ENCODE measurements around the gene NYAP2.
A peak's percentile ranks its signal among the peaks of the same experiment; 100 is the strongest.

NYAP2 gene

DNA sequence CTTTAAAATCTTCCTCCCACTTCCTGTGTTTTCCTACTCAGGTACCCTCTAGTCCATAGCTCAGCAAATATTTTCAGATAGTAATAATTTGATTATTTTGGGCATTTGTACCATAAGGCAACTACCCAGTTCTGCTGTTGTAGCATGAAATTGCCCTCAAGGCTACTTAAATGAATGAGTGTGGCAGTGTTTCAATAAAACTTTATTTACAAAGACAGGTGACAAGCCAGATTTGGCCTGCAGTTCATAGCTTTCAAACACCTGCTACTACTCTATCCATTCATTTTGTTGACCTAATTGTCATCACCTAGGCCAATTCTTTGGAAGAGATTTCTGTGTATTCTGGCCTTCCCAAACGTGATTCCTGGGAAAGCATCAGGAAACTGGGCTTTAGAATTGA, 28.9 kb downstream of the NYAP2 start:
- DNase-seq (ENCODE audit: low read depth, low spot score) = no peak

DNA sequence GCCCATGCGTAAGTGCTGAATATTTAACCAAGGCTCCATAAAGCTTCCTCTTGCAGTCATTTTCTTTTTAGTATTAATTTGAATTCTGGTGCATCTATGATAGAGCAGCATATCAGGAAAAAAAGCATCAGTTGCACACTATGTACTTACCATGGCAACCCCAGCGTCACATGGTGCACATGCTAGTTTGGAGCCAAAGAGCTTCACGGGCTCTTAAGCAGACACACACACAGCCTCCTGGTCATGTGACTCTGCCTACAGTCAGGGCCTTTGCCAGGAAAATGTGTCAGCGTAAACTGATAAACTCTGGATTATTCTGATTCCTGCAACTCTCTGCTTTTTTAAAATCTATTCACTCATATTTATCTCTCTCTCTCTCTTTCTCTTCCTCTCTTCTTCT, 30.2 kb downstream of the NYAP2 start:
- DNase-seq (ENCODE audit: low read depth, low spot score) = no peak

DNA sequence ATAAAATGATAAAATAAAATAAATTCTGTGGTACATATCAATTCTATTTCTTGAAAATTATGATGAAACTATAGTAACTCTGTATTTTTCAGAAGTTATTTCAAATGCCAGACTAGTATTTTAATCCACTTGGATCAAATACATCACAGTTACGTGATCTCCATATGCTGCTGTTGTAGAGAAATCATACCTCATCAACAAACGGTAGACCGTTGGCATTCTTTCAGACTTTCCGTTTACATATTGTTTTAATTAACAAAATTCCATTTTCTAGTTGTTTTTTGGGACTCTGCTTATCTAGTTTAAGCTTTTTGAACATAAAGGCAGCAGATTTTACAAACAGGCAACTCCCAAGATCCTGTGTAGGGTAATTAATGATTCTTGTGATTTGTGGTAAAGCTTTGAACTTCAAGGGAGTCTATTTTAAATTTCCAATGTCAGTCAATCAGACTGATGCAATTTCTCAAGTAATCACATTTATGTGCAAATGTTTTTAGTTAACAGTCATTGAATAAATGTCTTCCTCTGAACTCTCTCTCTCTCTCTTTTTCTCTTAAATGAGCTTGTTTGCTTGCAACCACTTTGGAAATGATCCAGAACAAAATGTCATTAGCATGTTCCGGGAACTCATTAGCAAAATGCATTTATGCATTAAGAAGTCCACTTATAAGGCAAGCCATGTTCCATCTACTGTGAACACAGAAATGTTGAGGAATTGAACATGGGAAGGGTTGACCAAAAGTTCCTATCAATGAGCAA, 31.8 kb downstream of the NYAP2 start:
- no peak for DNase-seq (ENCODE audit: low read depth, low spot score)

DNA sequence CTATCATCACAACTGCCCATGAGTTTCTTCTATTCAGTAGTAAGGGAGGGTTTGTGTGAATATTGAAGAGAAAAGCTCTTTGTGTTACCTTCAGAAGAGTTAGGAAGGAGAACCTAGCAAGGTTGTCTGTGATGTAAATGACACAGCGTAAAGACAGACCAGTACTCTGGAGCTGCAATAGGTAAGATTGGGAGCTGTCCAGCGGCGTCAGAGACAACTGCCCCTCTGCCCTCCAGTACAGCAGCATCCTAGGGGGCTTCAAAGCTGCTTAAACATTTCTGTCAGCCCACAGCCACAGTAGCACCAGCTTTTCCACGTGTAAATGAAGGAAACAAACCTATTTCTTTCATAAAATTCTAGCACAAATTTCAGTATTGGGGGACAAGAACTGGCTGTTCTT, 34.5 kb downstream of the NYAP2 start:
- DNase-seq (ENCODE audit: low read depth, low spot score) = no peak

DNA sequence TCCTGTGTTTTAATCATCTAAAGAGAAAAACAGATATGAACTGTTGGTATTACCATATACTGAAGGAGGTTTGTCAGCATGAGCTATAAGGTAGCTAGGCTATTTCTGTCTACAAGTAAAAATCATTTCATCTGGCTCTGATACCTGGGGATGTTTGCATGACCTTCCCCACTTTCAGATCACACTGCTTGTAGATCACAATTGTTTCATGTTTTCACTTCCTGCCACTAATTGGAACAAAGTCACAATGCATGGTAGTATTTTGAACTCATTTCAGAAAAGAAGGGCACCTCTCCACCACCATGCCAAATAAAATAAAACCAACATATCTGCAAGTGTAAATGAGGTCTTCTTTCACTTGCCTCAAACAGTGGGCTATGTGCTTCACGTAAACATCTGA, 37.8 kb downstream of the NYAP2 start:
- no peak for DNase-seq (ENCODE audit: low read depth, low spot score)

DNA sequence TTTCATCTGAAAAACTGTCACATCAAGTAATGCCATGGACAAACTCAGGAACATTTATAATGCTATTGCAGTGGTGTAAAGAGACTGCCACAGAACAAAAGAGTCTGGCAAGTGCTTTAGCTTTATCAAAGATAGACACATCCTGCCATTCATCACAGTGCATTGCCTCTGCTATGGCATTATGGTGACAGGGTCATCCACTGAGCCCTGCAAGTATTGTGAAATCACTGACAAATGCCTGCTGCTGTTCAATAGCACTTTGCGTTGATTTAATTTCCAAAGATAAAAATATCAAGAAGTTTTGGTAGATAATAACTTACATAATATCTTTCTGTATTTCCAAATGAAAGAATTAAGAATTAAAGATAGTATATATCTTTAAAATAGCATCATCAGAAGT, 38.7 kb downstream of the NYAP2 start:
- DNase-seq (ENCODE audit: low read depth, low spot score) = no peak

DNA sequence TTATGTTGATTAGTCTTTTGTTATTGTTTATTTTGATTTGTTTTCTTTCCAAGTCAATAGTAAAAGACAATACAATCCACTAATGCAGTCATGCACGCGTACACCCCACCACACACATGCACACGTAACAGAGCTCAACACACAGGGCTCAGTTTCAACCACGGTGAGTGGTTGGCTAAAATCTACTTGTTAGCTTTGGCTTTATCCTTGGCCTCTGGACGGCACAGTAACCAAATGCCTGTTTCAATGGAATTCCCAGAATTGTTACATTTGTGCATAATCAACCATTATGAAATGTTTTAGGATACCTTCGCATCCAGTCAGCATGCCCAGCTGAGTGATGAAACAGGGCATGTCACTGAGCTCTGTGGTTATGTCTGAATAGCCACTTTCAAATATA, 53.2 kb downstream of the NYAP2 start:
- DNase-seq (ENCODE audit: low read depth, low spot score) = no peak

DNA sequence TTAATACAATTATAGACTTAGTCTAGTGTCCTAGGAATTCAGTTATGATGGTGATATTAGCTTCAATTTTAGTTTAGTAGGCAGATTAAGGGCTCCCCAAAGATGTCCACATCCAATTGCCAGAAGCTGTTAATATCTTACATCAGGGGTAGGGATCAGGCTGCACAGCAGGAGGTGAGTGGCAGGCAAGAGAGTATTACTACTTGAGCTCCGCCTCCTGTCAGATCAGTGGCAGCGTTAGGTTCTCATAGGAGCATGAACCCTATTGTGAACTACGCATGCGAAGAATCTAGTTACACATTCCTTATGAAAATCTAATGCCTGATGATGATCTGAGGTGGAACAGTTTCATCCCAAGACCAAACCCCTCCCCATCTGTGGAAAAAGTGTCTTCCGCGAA, 54.9 kb downstream of the NYAP2 start:
- DNase-seq (ENCODE audit: low read depth, low spot score) = no peak

DNA sequence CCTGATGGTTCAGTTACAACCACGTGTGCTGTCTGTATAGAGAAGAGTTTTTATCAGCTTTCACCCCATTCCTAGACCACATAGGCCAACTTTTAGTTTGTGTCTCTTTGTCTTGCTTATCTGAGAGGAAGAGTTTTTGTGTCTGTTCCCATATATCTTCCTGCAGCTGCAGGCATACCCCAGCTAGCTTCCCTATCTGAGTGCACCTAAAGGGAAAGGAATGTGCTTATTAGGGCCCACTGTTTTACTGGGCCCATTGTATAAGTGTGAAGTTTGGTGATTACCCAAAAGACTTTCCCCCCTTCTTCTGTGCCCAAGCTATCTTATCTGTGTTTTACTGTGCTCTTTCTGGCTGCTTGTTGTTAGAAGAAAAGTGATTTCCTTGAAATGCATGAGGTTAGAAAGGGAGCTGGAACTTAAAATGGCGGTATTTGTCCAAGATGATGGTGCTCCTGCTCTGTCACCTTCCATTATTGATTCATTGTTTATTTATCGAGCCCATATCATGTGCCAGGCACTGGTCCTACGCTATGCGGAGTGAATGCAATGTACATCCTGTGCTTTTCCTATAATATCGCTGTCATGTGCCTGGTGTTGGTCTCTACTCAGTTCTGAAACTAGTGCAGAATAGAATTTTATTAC, 57.2 kb downstream of the NYAP2 start:
- DNase-seq (ENCODE audit: low read depth, low spot score) = no peak

DNA sequence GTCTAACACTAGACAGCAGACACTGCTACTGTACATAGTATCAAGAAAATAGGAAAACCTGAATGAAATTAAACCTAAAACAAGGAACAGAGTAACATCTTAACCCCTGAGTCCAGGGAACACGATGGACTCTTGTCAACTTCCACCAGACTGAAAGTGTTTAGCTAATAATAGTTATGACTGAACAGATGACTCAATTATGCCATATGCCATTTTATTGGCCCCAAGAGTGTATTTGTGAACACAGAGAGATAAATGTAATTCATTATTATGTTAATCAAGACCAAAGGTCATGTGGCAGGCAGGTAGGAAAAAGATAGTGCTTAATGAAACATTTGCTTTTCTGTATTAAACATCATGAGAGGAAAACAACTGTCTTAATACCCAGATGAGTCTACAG, 58.0 kb downstream of the NYAP2 start:
- DNase-seq (ENCODE audit: low read depth, low spot score) = no peak

DNA sequence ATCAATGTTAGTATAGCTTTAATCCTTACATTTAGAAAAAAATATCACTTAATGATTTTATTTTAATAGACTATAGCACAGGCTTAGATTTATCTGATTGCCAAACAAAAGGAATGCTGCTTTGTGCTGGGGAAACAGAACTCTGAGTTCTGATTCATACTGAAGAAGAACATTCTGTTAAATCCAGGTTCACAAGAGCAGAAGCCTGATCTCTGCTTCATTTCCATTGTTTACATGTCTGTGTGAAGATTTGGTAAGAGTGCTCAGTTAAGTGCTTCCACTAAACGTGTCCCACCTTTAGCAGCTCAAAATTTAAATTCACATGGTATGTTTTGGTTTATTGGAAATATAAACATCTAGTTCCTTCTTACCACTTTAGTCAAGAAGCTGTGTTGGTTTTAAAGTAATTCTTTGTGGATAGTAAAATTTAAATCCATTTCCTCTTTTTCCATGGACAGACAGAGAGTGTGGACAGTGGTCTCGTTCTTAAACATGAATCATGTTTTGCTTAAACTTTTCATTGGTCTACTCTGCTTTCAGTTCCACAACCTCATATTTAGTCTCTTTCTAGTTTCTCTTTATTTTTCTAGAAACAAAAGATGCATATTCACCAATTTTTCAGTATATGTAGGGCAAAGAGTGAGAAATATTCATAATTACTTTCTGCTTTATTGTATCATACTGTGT, 59.1 kb downstream of the NYAP2 start:
- DNase-seq (ENCODE audit: low read depth, low spot score) = no peak

DNA sequence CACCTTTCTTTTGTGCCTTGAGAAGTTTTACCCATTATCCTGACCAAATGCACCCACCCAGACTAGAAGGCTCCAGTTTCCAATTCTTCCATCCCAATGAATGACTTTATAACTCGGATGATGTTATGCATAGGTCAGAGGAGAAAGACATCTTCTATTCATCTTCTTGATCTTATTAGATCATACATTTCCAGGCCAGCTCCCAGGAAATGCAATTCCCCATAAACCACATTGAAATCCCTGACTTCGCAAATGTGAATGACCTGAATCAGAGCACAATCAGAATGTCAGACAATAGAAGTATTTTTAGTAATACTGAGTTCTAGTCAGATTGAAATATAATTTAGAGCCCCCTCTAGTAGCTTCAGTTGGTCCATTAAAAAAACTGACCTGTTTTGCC, 62.9 kb downstream of the NYAP2 start:
- no peak for DNase-seq (ENCODE audit: low read depth, low spot score)

DNA sequence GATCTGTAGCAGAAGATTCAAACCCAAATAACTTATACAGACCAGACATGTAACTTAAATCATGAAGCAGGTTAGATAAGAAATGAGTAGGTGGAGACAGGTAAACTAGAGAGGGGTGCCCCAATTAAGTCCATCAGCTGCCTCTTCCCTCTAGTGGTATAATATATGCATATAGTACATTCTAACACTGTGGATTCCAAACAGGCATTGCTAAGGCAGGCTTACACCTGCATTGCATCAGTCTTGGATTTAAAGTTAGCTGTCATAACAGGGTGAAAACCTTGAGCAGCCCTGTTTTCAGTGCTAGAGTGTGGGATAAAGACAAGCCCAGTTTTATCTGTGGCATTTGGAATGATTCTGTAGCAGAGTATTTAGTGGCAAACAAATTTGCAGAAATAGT, 63.4 kb downstream of the NYAP2 start:
- DNase-seq (ENCODE audit: low read depth, low spot score) = no peak

DNA sequence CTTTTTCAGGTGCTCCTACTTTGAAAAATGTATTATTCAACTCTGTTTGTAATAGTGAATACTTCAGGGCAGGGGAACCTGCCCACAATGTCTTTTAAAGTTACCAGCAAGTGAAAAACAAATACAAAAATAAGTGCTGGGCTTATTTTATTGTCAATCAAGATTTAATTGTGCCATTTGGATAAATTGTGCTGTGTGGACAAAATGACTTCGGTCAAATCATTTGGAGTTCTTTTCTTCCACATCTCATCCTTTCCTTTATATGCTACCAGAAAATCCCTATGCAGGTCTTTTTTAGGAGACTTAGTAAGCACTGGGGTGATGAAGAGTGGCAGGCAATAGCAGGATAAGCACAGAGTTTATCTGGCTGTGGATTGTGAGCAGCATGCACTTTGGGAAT, 63.9 kb downstream of the NYAP2 start:
- DNase-seq (ENCODE audit: low read depth, low spot score) = no peak

DNA sequence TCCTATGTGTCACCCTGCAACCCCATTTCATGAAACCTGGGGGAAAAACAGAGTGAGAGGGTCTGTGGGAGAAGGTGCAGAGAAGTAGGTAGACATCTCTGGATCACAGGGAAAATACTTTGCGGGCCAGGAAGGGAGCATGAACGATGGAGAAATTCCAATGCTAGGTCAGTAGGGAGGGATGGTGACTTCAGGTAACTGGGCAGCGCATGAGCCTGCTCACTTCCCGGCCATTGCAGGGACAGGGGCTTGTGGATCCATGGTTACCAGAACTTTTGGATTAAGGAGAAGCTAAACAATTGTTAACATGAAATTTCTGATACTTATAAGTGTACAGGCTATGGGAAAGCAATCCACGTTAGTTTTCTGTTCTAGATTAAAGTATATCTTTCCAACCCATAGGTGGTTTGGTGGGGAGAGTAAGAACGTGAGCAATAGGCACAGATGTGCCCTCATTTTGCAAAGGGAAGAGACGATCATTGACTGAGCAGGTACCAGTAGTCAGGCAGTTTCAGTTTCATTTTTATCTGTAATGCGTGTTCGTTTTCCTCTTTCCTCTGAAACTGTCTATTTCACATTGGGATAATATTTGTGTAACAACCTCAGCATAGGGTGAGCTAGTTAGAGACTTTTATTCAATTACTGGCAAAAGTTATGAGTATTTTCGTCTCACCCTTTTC, 65.0 kb downstream of the NYAP2 start:
- DNase-seq (ENCODE audit: low read depth, low spot score) = no peak

DNA sequence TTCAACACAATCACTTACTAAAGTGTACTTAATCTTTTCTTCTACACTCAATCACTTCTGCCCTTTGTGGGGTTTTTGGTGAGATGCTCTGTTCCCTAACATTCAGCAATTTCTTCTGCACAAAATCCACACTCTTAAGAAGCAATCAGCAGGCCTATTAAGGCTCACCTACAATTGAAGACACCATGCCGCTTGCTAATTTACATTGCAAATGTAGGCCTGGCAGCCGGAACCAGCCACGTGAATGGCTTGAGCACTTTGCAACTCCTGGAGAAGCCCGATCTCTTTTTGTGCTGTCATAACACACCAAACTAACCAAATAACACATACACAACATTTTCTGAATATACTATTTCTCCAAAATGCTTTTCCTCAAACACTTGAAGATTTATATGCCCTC, 66.3 kb downstream of the NYAP2 start:
- DNase-seq (ENCODE audit: low read depth, low spot score) = peak; percentile 52

DNA sequence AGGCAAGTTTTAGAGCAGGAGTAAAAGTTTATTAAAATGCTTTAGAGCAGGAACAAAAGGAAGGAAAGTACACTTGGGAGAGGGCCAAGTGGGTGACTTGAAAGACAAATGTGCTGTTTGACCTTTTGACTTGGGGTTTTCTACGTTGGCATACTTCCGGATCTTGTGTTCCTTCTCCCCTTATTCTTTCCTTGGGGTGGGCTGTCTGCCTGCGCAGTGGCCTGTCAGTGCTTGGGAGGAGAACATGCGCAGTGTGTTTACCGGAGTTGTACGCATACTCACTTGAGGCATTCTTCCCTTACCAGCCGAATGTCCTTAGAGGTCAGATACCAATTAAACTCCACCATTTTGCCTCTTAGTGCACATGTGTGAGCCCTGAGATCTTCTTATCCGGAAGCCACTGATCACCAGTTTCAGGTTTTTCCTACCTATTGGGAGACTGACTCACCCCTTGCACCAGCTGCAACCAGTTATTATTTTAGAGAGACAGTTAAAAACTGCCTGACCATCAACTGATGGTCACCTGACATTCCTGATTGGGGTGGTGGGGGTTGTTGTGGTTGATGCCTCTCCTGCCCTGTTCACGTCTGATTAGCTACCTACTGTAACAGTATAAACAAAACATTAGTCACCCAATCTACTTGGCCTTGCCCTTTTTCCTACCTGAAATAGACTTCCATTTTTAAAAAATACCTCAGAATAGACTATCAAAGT, 67.5 kb downstream of the NYAP2 start:
- DNase-seq (ENCODE audit: low read depth, low spot score) = no peak

DNA sequence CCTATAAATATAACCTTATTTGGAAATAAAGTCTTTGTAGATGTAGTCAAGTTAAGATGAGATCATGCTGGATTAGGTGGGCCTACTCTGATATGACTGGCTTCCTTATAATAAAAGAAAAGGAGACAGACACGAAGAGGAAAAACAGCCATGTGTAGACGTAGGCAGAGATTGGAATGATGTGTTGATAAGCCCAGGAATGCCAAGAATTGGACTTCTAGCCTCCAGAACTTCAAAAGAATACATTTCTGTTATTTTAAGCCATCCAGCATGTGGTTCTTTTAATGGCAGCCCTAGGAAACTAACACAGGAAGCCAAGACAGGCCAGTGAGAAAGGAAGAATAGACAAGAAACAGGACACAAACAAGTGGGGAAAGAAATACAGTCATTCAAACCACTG, 68.6 kb downstream of the NYAP2 start:
- DNase-seq (ENCODE audit: low read depth, low spot score) = no peak

DNA sequence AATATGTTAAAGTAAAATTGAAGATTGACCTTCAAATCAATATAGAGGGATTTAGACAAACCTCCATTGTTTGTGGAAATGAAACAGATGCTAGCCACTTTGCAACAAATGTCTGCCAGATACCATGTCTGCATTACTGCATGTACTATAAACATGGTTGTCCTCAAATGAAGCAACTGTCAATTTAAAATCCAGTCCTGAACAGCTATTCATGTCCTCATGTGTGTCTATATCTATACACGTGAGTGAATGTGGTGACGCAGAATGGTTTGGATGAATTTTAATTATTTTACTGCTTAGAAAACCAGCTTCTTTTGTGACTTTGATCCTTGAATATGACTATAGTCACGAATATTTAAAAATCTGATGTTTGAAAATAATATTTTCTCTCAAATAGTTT, 71.5 kb downstream of the NYAP2 start:
- no peak for DNase-seq (ENCODE audit: low read depth, low spot score)

DNA sequence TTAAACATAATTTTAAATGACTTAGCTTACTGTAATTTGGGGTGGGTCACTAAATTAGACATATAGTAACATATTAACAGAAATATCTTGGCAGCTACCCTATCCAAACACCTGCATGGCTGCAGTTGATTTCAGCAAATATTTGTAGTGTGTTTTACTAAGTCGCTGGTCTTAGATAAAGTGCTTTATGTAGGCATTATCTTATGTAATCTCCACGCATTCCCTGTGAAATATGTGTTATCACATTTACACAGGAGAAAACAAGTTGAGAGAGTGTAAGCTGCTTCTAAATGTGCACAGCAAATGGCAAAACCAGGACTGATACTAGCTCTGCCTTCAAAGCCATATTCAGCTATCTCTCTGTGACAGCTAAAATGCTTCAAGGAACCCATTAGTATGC, 72.0 kb downstream of the NYAP2 start:
- DNase-seq (ENCODE audit: low read depth, low spot score) = no peak

DNA sequence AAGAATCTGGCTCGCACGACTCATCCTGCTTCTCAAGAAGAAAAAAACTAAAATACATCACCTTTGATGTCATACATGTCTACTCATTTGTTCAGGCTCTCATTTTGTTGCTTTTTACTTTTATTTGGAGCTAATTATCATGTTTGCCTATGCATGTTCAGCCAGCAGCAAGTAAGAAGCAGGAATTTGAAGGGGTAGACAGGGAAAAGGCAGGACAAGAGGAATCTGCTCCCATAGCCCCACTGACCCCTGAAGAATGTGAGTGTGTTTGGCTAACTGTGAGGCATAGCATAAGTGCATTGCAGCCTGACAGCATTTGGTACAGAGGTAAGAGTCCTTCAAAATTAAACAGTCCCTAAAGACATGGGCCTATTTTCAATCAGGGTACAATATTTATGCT, 72.7 kb downstream of the NYAP2 start:
- DNase-seq (ENCODE audit: low read depth, low spot score) = no peak

DNA sequence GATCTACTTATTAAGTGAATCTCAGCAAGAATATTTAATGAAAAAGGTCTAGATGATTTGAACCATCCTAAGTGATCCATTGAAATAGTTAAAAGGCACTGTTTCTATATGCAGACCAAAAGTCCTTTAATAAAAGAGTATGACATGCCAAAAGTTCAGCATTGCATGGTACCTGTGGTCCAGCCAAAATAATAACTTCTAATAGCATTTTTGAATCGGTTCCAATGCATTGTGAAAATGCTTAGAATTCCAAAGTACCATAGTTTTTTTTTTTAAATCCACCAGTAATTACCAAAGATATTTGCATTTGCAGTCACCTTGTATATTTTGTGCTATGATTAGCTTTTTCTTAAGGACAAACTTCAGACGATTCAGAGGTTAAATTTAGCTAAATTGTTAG, 79.9 kb downstream of the NYAP2 start:
- no peak for DNase-seq (ENCODE audit: low read depth, low spot score)

Measured in iPS DF 19.7 (cell line).